Measurements from ENCODE around the gene NXN. TPM values are rescaled to one million over a fixed set of nuclear protein-coding genes. Genes with fewer than 3 reads are reported as not detected.
"Not testable (repeated sequence)": the region's sequence is repeated elsewhere in the genome, so short reads cannot be mapped to it uniquely, and the experiment has no call there.

The NXN gene
- total RNA-seq, 4 donors from 2014 or later = 39.6 to 103 (median 59.1) TPM

GRCh38 chr17:872855-873254 is 106.7 kb downstream of the NXN start:
- no peaks in the 10 kb centered on the region for H3K27me3 ChIP-seq
- WGBS, 2 donors (ENCODE audit: low coverage in 1 of 2) = 93 to 100% methylated on average over 2 to 4 of the region's 5 CpGs
- H3K9me3 ChIP-seq = no peaks in the 10 kb centered on the region
- H3K4me3 ChIP-seq = no peak overlapping the region
- no peak overlapping the region for H3K27ac ChIP-seq
- no peaks in the 10 kb centered on the region for H3K36me3 ChIP-seq
- TF ChIP-seq CTCF (IDR thresholded peaks at IDR 0.05) (no peak), POLR2AphosphoS5 (IDR thresholded peaks at IDR 0.05) (no peak), EP300 (IDR thresholded peaks at IDR 0.05) (no peak), POLR2A (IDR thresholded peaks at IDR 0.05) (no peak)
- no peak for ATAC-seq
- H3K4me1 ChIP-seq = peaks cover 0 to 50% (median 17%) of the 10 kb centered on the region in 3 donors

GRCh38 chr17:871751-872519 is 107.6 kb downstream of the NXN start:
- WGBS, 2 donors (ENCODE audit: low coverage in 1 of 2) = 29 to 52% methylated on average over 8 to 9 of the region's 9 CpGs
- ATAC-seq = no peak
- no peak for TF ChIP-seq POLR2A (IDR thresholded peaks at IDR 0.05)
- TF ChIP-seq POLR2AphosphoS5 (IDR thresholded peaks at IDR 0.05) = peak; percentile 34
- Histone ChIP-seq H3K36me3 (no peaks in the 10 kb centered on the region), H3K27me3 (no peaks in the 10 kb centered on the region), H3K9me3 (no peaks in the 10 kb centered on the region), H3K27ac (peak overlapping the region in 3 of 4 donors; percentile 42 to 90 (median 82)), H3K4me3 (no peak overlapping the region), H3K4me1 (peaks cover 0 to 57% (median 17%) of the 10 kb centered on the region in 3 donors)

- Histone ChIP-seq H3K4me3 (peak overlapping the region in 1 of 2 donors; percentile 29), H3K36me3 (no peaks in the 10 kb centered on the region), H3K4me1 (peaks cover 0 to 66% (median 17%) of the 10 kb centered on the region in 3 donors), H3K27ac (peak overlapping the region; percentile 82 to 92 (median 90)), H3K27me3 (no peaks in the 10 kb centered on the region), H3K9me3 (no peaks in the 10 kb centered on the region)
- peak; percentile 80 for ATAC-seq
- no peak for TF ChIP-seq CTCF (IDR thresholded peaks at IDR 0.05)
- TF ChIP-seq EP300 (IDR thresholded peaks at IDR 0.05) = no peak
- TF ChIP-seq POLR2A (IDR thresholded peaks at IDR 0.05) = peak in 1 of 2 donors; percentile 41
- peak; percentile 74 for TF ChIP-seq POLR2AphosphoS5 (IDR thresholded peaks at IDR 0.05)
- 4 to 13% methylated on average over 10 to 25 of the region's 30 CpGs for WGBS, 2 donors (ENCODE audit: low coverage in 1 of 2)
Observed at GRCh38 chr17:869567-870525, 109.7 kb downstream of the NXN start.

GRCh38 chr17:869086-869485 is 110.5 kb downstream of the NXN start:
- peak; percentile 91 for ATAC-seq
- Histone ChIP-seq H3K27me3 (no peaks in the 10 kb centered on the region), H3K36me3 (no peaks in the 10 kb centered on the region), H3K27ac (peak overlapping the region; percentile 82 to 92 (median 90)), H3K4me1 (peaks cover 0 to 71% (median 17%) of the 10 kb centered on the region in 3 donors), H3K9me3 (no peaks in the 10 kb centered on the region), H3K4me3 (peak overlapping the region in 1 of 2 donors; percentile 29)
- TF ChIP-seq POLR2AphosphoS5 (IDR thresholded peaks at IDR 0.05) (peak; percentile 97), EP300 (IDR thresholded peaks at IDR 0.05) (no peak)
- WGBS, 2 donors (ENCODE audit: low coverage in 1 of 2) = 20 to 27% methylated on average over 3 to 4 of the region's 7 CpGs

GRCh38 chr17:867896-868489 is 111.6 kb downstream of the NXN start:
- no peaks in the 10 kb centered on the region for H3K27me3 ChIP-seq
- ATAC-seq = no peak
- peaks cover 0 to 76% (median 17%) of the 10 kb centered on the region in 3 donors for H3K4me1 ChIP-seq
- TF ChIP-seq POLR2AphosphoS5 (IDR thresholded peaks at IDR 0.05) = peak; percentile 16
- no peak for TF ChIP-seq CTCF (IDR thresholded peaks at IDR 0.05)
- no peak overlapping the region for H3K4me3 ChIP-seq
- H3K9me3 ChIP-seq = no peaks in the 10 kb centered on the region
- peak overlapping the region; percentile 8 to 90 (median 86) for H3K27ac ChIP-seq
- peaks cover 0 to 10% of the 10 kb centered on the region in 2 donors for H3K36me3 ChIP-seq
- WGBS, 2 donors (ENCODE audit: low coverage in 1 of 2) = 54 to 64% methylated on average over 13 of the region's 13 CpGs

GRCh38 chr17:867238-867637 is 112.3 kb downstream of the NXN start:
- H3K27me3 ChIP-seq, H3K4me3 ChIP-seq, ATAC-seq, H3K9me3 ChIP-seq: not testable (repeated sequence)
- peaks cover 0 to 77% (median 17%) of the 10 kb centered on the region in 3 donors for H3K4me1 ChIP-seq
- peak overlapping the region in 2 of 4 donors; percentile 82 to 90 for H3K27ac ChIP-seq
- H3K36me3 ChIP-seq = peaks cover 0 to 11% of the 10 kb centered on the region in 2 donors
- WGBS, 2 donors (ENCODE audit: low coverage in 1 of 2) = 60 to 79% methylated on average over 1 to 2 of the region's 10 CpGs

All from gastroesophageal sphincter (tissue), 4 donors.